ENCODE results near the gene SLC26A8.
A peak's percentile ranks its signal among the peaks of the same experiment; 100 is the strongest.
"Not testable (repeated sequence)": the region's sequence is repeated elsewhere in the genome, so short reads cannot be mapped to it uniquely, and the experiment has no call there.

Gene SLC26A8

DNA sequence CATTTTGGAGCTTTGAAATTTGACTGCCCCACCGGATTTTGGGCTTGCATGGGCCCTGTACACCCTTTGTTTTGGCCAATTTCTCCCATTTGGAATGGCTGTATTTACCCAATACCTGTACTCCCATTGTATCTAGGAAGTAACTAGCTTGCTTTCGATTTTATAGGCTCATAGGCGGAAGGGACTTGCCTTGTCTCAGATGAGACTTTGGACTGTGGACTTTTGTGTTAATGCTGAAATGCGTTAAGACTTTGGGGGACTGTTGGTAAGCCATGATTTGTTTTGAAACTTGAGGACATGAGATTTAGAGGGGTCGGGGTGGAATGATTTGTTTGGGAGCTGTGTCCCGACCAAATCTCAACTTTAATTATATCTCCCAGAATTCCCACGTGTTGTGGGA lies 83.3 kb downstream of the SLC26A8 start:
- DNase-seq: not testable (repeated sequence)

DNA sequence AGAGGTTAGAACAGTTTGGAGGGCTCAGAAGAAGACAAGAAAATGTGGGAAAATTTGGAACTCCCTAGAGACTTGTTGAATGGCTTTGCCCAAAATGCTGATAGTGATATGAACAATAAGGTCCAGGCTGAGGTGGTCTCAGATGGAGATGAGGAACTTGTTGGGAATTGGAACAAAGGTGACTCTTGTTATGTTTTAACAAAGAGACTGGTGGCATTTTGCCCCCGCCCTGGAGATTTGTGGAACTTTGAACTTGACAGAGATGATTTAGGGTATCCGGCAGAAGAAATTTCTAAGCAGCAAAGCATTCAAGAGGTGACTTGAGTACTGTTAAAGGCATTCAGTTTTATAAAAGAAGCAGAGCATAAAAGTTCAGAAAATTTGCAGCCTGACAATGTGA lies 84.4 kb downstream of the SLC26A8 start:
- not testable (repeated sequence) for DNase-seq

DNA sequence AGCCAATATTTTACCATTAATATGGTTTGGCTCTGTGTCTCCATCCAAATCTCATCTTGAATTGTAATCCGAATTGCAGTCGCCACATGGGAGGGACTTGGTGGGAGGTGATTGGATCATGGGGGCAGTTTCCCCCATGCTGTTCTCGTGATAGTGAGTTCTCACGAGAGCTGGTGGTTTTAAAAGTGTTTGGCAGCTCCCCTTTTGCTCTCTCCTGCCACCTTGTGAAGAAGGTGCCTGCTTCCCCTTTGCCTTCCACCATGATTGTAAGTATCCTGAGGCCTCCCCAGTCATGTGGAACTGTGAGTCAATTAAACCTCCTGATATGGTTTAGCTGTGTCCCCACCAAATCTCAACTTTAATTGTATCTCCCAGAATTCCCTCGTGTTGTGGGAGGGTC lies 85.2 kb downstream of the SLC26A8 start:
- not testable (repeated sequence) for DNase-seq

DNA sequence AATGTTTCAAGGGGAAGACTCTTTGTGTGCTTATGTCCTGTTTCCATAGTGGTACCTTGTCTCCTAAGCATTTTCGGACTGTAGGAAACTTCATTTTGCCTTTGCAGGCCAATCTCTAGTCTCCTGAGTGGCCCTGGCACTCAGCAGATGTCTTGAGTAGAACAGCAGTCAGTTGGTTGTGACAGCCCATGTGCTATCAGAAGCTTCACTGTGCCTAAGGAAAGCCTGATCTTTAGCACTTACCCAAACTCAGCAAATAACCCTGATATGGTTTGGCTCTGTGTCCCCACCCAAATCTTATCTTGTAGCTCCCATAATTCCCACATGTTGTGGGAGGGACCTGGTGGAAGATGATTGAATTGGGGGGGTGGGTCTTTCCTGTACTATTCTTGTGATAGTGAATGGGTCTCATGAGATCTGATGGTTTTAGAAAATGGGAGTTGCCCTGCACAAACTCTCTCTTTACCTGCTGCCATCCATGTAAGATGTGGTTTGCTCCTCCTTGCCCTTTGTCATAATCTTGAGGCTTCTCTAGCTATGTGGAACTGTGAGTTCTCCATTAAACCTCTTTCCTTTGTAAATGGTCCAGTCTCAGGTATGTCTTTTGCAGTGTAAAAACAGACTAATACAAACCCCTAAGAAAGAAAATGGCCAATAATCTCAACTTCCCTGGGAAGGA lies 87.6 kb downstream of the SLC26A8 start:
- DNase-seq: no peak

- no peak for DNase-seq
These were observed 89.0 kb downstream of the SLC26A8 start for GRCh38 chr6:35935469-35935868.

DNA sequence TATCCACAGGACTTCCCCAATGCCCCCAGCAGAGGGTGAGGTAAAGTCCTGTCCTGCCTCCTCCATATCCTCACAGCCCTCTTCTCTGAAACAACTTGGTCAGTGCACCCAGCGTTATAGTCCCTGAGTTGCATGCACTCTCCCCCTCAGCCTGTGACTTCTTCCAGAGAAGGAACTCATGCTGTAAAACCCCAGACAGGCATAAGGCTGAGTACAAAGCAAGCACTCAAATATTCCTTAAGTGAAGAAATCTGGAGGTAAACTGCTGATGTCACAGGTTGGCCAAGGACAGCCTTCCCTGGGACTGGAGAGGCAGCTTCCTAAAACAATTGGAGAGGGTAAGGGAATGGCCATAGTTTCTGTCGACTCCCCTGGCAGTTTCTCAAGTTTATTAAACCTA lies 90.6 kb downstream of the SLC26A8 start:
- DNase-seq: no peak

- DNase-seq: not testable (repeated sequence)
These were observed 92.6 kb downstream of the SLC26A8 start for GRCh38 chr6:35931873-35932272.

DNA sequence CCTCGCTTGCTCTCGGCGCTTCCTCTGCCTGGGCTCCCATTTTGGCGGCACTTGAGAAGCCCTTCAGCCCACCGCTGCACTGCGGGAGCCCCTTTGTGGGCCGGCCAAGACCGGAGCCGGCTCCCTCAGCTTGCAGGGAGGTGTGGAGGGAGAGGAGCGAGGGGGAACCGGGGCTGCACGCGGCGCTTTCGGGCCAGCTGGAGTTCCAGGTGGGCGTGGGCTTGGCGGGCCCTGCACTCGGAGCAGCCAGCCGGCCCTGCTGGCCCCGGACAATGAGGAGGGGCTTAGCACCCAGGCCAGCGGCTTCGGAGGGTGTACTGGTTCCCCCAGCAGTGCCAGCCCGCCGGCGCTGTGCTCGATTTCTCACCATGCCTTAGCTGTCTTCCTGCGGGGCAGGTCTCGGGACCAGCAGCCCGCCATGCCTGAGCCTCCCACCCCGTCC lies 93.3 kb downstream of the SLC26A8 start:
- no peak for DNase-seq

DNA sequence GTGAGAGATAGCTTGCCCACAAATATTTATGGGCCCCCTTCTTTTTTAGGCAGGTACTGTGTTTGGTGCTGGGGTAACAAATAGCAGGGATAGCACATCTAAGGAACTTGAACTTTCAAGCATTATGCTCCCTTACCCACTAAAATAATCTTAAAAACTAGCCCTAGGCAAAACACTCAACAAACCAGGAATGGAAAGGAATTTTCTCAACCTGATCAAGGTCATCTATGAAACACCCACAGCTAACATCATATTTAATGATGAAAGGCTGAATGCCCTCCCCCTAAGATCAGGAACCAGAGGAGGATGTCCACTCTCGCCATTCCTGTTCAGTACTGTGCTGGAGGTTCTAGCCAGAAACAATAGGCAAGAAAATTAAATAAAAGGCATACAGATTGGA lies 94.8 kb downstream of the SLC26A8 start:
- DNase-seq: no peak

- DNase-seq: no peak
These were observed 97.8 kb downstream of the SLC26A8 start for GRCh38 chr6:35926509-35927215.

DNA sequence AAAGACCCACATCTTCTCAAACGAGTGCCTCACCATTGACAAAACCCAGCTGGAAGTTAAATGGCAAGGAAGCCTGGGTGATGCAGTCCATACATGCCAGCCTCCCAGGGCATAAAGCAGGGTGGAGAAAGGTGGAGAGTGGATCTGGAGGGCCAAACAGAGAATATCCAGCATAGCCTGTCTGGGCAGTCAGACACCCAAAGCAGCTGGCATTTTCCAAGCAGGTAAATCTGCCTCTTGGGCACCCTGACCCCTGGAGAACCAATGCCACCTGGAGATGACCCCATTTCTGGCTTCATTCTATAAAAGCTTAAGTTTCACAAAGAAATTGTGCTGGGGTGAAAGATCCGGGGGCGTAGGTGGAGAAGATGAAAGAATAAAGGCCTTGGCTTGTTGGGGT lies 98.5 kb downstream of the SLC26A8 start:
- DNase-seq: no peak

DNA sequence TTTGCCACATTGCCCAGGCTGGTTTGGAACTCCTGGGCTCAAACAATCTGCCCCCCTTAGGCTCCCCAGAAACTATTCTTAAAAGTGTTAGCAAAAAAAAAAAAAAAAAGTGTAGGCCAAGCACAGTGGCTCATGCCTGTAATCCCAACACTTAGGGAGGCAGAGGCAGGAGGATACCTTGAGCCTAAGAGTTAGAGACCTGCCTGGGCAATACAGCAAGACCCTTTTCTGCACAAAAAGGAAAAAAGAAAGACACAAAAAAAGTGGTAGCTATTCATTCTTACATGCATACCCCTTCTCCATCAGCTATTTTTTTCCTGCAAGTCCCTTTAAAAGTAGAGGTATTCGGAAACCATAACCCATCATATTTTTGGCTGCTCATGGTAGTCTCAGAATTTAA lies 100.3 kb downstream of the SLC26A8 start:
- no peak for DNase-seq

- DNase-seq: no peak
These were observed 102.3 kb downstream of the SLC26A8 start for GRCh38 chr6:35922139-35922554.

DNA sequence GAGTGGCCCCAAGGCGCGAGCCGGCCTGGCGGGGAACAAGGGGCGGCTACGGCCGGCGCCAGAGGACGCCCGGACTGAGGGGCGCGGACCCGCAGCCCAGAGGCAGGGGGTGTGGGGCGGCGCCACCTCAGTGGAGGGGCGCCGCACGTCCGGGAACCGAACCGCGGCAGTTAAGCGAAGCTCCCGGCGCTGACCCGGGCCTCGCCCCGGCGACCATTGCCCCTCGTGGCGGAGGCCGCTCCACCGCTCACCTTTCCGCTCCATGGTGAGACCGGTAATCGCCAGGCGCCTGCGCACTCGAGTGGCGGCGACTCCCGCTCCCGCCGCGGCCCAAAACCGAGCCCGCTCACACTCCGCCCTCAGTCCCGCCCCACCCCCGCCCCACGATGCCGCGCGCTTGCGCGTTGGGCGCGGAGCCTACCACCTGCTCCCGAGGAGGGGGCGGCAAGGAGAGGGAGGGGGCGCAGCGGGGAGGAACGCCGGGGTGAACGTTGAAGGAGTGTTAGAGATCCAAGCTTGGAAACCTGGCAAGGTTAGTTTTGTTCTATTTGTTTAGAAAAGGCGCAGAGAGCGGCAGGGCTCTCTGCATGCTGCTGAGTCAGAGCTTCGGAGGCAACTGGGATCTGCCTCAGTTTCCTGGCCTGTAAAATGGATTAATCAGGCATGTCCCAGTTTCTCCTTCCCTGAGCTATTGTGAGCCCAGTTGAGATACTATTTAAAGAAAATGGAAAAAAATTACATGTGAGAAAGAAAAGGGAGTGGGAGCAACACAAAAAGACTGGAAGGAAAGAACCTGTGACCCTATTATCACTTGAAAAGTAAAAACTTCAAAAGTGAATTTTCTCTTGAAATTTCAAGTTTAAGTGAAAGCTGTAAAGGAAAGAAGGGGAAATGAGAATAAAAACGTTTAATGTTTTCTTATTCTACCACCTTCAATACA lies 103.4 kb downstream of the SLC26A8 start, which contains the start of gene SRPK1:
Gene SRPK1 (minus strand): TSS at position 306 of the 940 bp plus-strand sequence. CDS start 42 bp downstream, at position 264.
- DNase-seq: peak; percentile 74

- DNase-seq: no peak
These were observed 104.4 kb downstream of the SLC26A8 start for GRCh38 chr6:35919827-35920751.

- no peak for DNase-seq
These were observed 105.2 kb downstream of the SLC26A8 start for GRCh38 chr6:35919085-35919826.

- not testable (repeated sequence) for DNase-seq
These were observed 107.5 kb downstream of the SLC26A8 start for GRCh38 chr6:35916893-35917292.

GRCh38 chr6:35916056-35916455 lies 108.4 kb downstream of the SLC26A8 start:
- DNase-seq: no peak

DNA sequence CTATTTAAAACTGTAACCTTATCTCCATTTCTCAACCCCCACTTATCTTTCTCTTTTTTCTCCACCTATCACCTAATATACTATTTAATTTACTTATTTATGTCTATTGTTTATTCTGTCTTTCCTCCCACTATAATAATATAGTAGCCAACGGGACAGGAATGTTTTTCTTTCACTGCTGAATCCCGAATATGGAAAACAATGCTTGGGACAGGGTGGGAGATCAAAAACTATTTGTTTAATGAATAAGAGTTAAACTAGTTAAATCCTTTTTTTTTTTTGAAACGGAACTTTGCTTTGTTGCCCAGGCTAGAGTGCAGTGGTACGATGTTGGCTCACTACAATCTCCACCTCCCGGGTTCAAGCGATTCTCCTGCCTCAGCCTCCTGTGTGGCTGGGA lies 109.9 kb downstream of the SLC26A8 start:
- DNase-seq: no peak

GRCh38 chr6:35911871-35912653 lies 112.4 kb downstream of the SLC26A8 start:
- no peak for DNase-seq
